DMS 273 (cell line): ENCODE data around the gene FURIN.
A peak's percentile ranks its signal among the peaks of the same experiment; 100 is the strongest.
"Not testable (repeated sequence)": the region's sequence is repeated elsewhere in the genome, so short reads cannot be mapped to it uniquely, and the experiment has no call there.

ENCODE experiments used
- DNase-seq: peaks from one replicate; lab custom pipeline; 2025; ENCODE audit not compliant: unreplicated experiment; lab: John Stamatoyannopoulos, UW

The FURIN gene

DNA sequence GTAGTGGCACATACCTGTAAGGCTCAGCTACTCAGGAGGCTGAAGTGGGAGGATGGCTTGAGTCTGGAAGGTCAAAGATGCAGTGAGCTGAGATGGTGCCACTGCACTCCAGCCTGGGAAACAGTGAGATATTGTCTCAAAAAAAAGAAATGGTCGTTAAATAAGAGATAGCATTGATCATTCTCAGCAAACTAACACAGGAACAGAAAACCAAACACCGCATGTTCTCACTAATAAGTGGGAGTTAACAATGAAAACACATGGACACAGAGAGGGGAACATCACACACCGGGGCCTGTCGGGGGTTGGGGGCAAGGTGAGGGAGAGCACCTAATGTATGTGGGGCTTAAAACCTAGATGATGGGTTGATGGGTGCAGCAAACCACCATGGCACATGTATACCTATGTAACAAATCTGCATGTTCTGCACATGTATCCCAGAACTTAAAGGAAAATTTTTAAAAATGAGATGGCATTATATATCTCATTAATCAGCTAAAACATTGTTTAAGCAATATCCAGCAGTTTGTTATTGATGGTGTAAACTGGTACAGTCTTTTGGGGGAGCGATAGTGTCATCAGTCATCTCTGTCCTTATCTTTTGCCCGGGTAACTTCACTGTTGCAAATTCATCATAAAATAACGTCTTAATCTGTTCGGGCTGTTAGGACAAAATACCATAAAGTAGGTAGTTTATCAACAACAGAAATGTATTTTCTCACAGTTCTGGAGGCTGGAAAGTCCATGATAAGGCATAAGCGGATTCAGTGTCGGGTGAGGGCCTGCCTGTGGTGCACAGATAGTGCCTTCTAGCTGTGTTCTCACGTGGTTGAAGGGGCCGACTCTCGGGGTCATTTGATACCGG is 33.0 kb downstream of the FURIN start:
- DNase-seq: no peak

- peak; percentile 85 for DNase-seq
Measured at GRCh38 chr15:90902040-90902839, 33.9 kb downstream of the FURIN start.

DNA sequence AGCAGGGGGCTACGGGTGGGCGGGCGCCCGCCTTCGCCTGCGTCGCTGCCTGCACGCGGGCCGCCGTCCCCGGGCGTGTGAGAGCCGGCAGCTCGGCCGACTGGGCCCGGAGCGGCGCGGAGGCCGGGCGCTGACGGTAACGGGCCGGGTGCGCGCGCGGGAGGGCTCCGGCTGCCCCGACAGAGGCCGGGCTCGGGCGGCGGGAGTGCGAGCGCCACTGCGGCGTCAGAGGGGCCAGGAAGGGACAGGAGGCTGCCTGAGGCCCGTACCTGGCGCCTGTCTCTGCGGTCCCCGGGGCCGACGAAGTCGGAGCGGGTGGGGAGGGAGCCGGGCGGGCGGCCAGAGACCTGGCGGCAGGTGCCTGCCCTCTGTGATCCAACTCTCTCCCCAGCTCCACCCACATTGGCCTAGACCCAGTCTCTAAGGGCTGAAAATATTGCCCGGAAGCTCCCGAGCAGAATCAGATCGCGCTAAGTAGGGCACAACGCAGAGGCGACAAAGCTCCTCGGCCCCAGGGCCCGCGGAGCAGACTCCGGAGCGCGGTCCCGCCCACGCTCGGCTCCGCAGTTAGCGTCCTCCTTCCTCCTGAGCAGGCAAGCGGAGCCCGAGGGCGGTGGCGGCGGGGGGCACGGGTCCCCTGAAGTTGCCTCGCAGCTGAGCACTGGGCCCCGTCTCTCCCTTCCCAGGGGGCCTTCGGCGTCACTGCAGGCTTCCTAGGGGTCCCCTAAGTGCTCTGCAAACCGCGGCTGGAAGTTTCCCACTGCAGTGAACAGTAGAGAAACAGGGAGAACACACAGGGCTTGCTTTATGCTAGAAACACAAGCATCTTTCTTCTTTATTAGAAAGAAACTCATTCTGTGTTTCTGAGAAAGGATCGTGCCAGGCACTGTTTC is 34.7 kb downstream of the FURIN start, which contains the start of gene MAN2A2:
MAN2A2 (plus strand) TSS at position 463 of the 893 bp plus-strand sequence. CDS start 906 bp downstream, outside the sequence.
- DNase-seq: peak; percentile 67

GRCh38 chr15:90903733-90904536 is 35.5 kb downstream of the FURIN start:
- peak; percentile 22 for DNase-seq

GRCh38 chr15:90904746-90905145 is 36.4 kb downstream of the FURIN start:
- no peak for DNase-seq

GRCh38 chr15:90905306-90906180 is 37.2 kb downstream of the FURIN start:
- DNase-seq: no peak

DNA sequence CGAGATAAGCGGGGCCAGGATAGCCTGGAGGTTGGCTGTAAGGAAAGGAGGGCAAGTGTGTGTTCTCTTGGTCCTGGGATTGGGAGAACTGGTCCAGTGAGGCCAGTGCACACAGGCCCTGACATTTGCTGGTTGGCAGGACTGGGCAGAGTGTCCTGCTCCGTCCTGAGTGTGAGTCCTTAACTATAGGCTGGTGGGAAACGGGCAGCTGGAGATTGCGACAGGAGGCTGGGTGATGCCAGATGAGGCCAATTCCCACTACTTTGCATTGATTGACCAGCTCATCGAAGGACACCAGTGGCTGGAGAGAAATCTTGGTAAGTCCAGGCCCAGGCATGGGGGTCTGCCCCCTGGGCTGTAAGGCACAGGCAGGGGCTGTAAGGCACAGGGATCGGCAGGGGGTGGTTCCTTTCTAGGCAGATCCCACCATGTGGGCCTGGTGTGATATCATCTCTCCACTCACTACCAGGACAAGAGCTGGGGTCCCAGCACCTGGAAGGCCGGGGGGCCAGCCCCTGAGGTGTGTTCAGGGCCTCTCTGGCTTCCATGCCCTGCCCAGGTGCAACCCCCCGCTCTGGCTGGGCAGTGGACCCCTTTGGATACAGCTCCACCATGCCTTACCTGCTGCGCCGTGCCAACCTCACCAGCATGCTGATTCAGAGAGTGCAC is 37.9 kb downstream of the FURIN start:
- no peak for DNase-seq

DNA sequence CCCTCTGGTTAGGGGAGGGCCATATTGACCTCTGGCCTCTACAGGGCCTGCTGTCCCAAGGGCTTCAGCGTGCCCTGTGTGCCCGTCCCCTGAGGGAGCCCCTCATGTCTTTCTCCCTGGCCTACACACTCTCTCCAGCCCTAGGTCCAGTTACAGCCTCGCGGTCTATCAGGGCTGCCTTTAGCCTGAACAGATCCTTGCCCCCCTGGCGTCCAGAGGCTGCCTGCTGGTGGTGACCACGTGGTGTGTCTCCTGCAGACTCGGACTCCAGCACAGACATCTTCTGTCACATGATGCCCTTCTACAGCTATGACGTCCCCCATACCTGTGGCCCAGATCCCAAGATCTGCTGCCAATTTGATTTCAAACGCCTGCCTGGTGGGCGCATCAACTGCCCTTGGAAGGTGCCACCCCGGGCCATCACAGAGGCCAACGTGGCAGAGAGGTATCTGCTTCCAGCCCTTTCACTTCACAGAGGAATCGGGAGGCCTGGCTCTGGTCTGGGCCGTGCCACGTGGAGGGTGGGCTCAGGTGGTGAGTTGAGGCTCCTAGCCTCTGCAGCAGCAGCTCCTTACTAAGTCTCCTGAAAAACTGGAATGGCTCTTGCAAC is 38.8 kb downstream of the FURIN start:
- DNase-seq: no peak

DNA sequence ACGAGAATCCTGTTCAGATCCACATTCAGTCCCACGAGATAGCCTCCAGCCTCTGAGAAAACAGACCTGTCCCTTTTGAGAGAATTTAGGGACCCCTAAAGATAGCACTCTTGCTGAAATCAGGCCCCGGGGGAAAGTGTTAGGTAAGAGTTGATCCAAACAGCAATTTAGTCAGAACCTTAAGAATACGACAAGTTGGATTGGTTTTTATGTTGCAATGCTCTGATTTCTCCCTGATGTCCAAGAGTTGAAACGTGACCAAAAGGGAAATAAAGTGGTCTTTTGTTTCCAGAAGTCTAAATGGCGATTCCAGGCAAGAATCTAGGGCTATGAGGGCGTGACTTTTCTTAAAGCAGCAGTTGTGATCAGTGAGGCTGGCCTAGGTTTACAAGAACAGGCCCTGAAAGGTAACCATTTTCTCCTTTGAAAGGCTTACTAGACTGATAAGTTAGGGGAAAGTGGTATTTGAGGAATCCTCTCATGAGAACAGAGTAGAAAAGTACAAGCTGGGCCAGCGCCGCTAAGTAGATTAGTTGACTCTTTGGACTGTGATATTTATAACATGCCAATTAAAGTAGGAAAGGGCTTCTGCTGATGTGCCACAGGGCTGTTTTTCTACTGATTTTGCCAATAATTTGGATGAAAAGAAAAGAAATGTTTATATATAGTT is 39.6 kb downstream of the FURIN start:
- DNase-seq: no peak

DNA sequence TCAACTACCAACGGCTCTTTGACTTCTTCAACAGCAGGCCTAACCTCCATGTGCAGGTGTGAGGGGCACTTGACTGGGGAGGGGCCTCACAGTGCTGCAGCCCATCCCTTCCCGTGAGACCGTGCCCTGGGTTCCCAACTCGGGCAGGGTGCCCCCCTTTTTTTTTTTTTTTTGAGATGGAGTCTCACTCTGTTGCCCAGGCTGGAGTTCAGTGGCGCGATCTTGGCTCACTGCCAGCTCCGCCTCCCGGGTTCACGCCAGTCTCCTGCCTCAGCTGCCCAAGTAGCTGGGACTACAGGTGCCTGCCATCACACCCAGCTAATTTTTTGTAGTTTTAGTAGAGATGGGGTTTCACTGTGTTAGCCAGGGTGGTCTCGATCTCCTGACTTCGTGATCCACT is 41.1 kb downstream of the FURIN start:
- not testable (repeated sequence) for DNase-seq

DNA sequence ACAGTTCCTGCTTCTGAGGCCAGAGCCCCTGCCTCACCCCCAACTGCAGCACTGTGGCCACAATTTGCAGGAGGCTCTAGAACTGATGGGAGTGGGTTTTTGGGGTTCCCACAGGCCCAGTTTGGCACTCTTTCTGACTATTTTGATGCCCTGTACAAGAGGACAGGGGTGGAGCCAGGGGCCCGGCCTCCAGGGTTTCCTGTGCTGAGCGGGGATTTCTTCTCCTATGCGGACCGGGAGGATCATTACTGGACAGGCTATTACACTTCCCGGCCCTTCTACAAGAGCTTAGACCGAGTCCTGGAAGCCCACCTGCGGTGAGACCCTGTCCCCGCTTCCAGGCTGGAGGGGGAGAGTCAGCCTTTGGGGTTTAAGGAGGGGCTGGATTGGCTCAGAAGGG is 41.6 kb downstream of the FURIN start:
- DNase-seq: no peak

DNA sequence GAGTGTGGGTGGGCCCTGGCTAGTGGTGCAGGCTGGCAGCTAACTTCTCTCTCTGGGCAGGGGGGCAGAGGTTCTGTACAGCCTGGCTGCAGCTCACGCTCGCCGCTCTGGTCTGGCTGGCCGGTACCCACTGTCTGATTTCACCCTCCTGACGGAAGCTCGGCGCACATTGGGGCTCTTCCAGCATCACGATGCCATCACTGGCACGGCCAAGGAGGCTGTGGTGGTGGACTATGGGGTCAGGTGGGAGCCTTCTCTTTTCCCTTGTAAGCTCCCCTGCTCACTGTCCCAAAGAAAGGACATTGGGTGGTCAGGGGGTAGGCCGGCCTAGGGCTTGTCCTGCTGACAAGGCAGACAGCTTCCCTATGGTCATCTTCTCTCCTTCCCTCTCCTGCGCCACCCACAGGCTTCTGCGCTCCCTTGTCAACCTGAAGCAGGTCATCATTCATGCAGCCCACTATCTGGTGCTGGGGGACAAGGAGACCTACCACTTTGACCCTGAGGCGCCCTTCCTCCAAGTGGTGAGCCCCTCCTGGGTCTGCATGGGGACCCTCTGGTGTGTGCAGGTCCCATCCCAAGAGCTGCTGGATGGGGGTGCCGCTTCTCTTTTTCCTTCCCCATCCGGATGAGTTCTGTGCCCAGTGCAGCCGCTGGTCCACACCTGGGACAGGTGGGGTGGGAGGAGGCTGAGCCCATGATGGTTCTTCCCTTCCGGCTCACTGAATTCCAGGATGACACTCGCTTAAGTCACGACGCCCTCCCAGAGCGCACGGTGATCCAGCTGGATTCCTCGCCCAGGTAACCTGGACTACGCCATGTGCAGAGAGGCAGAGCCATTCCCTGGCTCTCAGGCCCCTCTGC is 42.3 kb downstream of the FURIN start:
- no peak for DNase-seq

DNA sequence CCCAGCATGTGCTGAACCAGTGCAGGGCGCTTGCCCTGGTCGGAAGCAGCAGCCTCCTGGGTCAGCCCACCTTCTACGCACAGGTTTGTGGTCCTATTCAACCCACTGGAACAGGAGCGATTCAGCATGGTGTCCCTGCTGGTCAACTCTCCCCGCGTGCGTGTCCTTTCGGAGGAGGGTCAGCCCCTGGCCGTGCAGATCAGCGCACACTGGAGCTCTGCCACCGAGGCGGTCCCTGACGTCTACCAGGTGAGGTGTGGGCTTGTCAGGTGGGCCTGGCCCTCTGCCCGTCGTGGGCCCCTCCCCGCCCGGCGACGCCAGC is 42.9 kb downstream of the FURIN start:
- no peak for DNase-seq

- DNase-seq: no peak
Measured at GRCh38 chr15:90911906-90912769, 43.8 kb downstream of the FURIN start.

GRCh38 chr15:90912770-90913075 is 44.3 kb downstream of the FURIN start:
- DNase-seq: no peak

DNA sequence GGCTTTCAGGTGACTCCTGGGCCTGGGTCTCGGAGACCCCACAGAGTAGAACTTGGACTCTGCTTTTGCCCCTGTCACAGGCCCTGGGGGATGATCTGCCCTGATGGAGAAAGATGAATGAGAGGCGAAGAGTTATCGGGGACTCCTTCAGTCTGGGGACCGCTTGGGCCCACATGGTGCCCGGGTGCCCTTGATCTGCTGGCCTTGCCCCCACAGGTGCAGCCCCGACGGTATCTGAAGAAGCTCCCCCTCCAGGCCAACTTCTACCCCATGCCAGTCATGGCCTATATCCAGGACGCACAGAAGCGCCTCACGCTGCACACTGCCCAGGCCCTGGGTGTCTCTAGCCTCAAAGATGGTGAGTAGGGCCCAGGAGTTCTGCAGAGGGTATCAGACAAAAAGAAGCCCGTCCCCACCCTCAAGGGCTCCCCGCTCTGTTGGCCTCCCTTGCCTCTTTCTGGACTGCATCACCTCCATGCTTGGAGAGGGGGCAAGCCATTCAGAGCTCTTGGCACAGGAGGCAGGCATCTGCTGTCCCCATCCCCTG is 45.1 kb downstream of the FURIN start:
- no peak for DNase-seq
